ENCODE measurements around the gene SS18L1. TPM values are rescaled to one million over a fixed set of nuclear protein-coding genes. Genes with fewer than 3 reads are reported as not detected.

Gene SS18L1
- total RNA-seq, 1 experiment from 2014 or later = 29.0 TPM

DNA sequence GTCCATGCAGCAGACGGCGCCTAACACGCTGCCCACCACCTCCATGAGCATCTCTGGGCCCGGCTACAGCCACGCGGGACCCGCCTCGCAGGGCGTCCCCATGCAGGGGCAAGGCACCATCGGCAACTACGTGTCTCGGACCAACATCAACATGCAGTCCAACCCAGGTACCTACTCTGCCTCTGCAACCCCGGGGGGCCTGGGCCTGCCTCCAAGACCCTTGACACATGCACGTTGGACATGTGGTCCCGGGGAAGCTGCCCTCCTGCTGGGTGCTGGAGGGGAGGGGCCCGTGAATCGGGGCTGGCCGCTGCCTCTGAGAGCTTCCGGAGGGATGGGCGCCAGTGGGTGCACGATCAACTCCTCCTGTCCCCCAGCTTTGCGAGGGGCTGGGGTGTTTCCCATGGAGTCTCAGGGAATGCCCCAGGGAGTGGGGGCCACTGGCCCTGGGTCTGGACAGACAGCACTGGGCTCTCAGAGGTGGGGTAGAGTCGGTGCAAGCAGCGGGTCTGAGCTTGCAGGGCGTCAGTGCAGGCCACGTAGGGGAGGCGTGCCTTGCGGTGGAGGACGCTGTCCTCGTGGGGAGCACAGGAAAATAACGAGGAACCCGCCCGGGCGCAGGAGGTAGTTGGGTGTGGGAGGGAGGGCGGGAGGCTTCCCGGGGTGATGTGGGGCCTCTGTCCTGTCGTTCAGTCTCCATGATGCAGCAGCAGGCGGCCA, 19.4 kb downstream of the SS18L1 start:
- intact Hi-C loops (cut with micrococcal nuclease; ENCODE audit: unreplicated experiment) = no loop called here

GRCh38 chr20:62163485-62163865, 19.9 kb downstream of the SS18L1 start:
- Histone ChIP-seq H4K20me1 (ENCODE audit: insufficient read depth) (peaks cover 27% of the 10 kb centered on the region), H3K27ac (no peak overlapping the region), H3K36me3 (ENCODE audit: low read depth) (peaks cover 13% of the 10 kb centered on the region; the same call in 1 of the 2 replicates), H3K9me2 (ENCODE audit: insufficient read depth) (no peaks in the 10 kb centered on the region), H3K9me3 (ENCODE audit: insufficient read depth, low read depth) (no peaks in the 10 kb centered on the region), H3K4me1 (replicated peaks; ENCODE audit: insufficient read depth) (peaks cover 16% of the 10 kb centered on the region), H3K4me3 (no peak overlapping the region), H2AFZ (no peak overlapping the region), H3K4me2 (no peak overlapping the region), H3K79me2 (ENCODE audit: low read depth) (peaks cover 8% of the 10 kb centered on the region; the same call in 1 of the 2 replicates), H3K27me3 (ENCODE audit: insufficient read depth, low read depth) (no peaks in the 10 kb centered on the region), H3F3A (ENCODE audit: insufficient read depth, low read depth) (peaks cover 12% of the 10 kb centered on the region)
- BruUV-seq (replicated peaks) = no TSS peak
- intact Hi-C loops (cut with micrococcal nuclease; ENCODE audit: unreplicated experiment) = no loop called here
- POLR2A ChIA-PET (ENCODE audit: unreplicated experiment) = no interaction called here
- TF ChIP-seq CTCF (conservative IDR thresholded peaks at IDR 0.05) (no peak), EZH2 (IDR thresholded peaks at IDR 0.05; ENCODE audit: low read depth) (no peak)
- CTCF ChIA-PET = no interaction called here
- no peak for DNase-seq

More for the DNA sequence above, 19.4 kb downstream of the SS18L1 start:
- no peaks in the 10 kb centered on the region for H3K27me3 ChIP-seq (ENCODE audit: insufficient read depth, low read depth)
- peaks cover 13% of the 10 kb centered on the region; the same call in 1 of the 2 replicates for H3K36me3 ChIP-seq (ENCODE audit: low read depth)
- TF ChIP-seq CTCF (conservative IDR thresholded peaks at IDR 0.05) = no peak
- TF ChIP-seq EZH2 (IDR thresholded peaks at IDR 0.05; ENCODE audit: low read depth) = no peak
- H3K4me2 ChIP-seq = no peak overlapping the region
- H3K27ac ChIP-seq = no peak overlapping the region
- BruUV-seq (replicated peaks) = no TSS peak
- H3K9me2 ChIP-seq (ENCODE audit: insufficient read depth) = no peaks in the 10 kb centered on the region
- H3F3A ChIP-seq (ENCODE audit: insufficient read depth, low read depth) = peaks cover 12% of the 10 kb centered on the region
- DNase-seq = no peak
- H3K4me3 ChIP-seq = no peak overlapping the region
- peaks cover 16% of the 10 kb centered on the region for H3K4me1 ChIP-seq (replicated peaks; ENCODE audit: insufficient read depth)
- no peak overlapping the region for H2AFZ ChIP-seq
- H4K20me1 ChIP-seq (ENCODE audit: insufficient read depth) = peaks cover 31% of the 10 kb centered on the region
- ChIA-PET CTCF (no interaction called here), POLR2A (ENCODE audit: unreplicated experiment) (no interaction called here)
- peaks cover 12% of the 10 kb centered on the region for H3K79me2 ChIP-seq (ENCODE audit: low read depth)
- H3K9me3 ChIP-seq (ENCODE audit: insufficient read depth, low read depth) = no peaks in the 10 kb centered on the region

DNA sequence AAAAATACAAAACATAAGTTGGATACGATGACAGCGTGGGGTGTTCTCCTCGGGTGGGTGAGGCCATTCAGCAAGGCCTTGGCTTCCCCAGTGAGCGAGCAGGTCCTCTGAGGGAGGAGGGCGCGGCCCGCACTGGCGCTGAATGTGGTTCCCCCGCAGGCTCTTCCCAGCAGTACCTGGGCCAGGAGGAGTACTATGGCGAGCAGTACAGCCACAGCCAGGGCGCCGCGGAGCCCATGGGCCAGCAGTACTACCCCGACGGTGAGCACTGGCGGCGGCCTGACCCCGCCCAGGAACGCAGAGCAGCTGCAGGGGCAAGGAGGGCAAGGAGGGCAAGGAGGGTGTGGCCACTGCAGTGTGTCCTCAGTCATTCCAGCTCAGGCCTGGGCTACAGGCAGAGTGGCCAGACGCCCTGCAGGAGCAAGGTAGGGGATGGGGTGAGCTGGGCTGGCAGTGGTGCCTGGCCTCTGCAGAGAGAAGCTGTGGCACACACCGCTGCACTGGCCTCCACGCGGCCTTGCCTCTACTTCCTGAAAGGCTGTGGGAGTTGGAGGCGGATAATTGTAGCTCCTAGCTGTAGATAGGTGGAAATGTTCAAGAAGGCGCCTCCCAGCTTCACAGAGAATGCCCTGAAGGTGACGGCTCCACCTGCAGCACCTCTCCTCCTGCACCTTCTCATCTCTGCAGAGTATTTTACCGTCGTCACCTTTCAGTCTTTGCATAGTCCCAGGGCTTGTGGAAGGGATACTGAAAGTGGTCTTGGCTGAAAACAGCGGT, 20.6 kb downstream of the SS18L1 start:
- H3K4me3 ChIP-seq = no peak overlapping the region
- H3K27ac ChIP-seq = no peak overlapping the region
- H3K36me3 ChIP-seq (ENCODE audit: low read depth) = peaks cover 13% of the 10 kb centered on the region; the same call in 1 of the 2 replicates
- intact Hi-C loops (cut with micrococcal nuclease; ENCODE audit: unreplicated experiment) = no loop called here
- H3K4me1 ChIP-seq (replicated peaks; ENCODE audit: insufficient read depth) = peaks cover 13% of the 10 kb centered on the region
- H3K4me2 ChIP-seq = no peak overlapping the region
- peaks cover 10% of the 10 kb centered on the region for H3F3A ChIP-seq (ENCODE audit: insufficient read depth, low read depth)
- no TSS peak for BruUV-seq (replicated peaks)
- no peak overlapping the region for H2AFZ ChIP-seq
- TF ChIP-seq EZH2 (IDR thresholded peaks at IDR 0.05; ENCODE audit: low read depth) (no peak), CTCF (conservative IDR thresholded peaks at IDR 0.05) (no peak)
- H3K27me3 ChIP-seq (ENCODE audit: insufficient read depth, low read depth) = no peaks in the 10 kb centered on the region
- ChIA-PET CTCF (no interaction called here), POLR2A (ENCODE audit: unreplicated experiment) (no interaction called here)
- no peaks in the 10 kb centered on the region for H3K9me3 ChIP-seq (ENCODE audit: insufficient read depth, low read depth)
- H3K9me2 ChIP-seq (ENCODE audit: insufficient read depth) = no peaks in the 10 kb centered on the region
- peaks cover 24% of the 10 kb centered on the region for H4K20me1 ChIP-seq (ENCODE audit: insufficient read depth)
- peaks cover 5% of the 10 kb centered on the region; the same call in 1 of the 2 replicates for H3K79me2 ChIP-seq (ENCODE audit: low read depth)
- DNase-seq = no peak
